Retinal pigment epithelial cell (primary cell): Measurements from ENCODE around the gene GDF11.
A peak's percentile ranks its signal among the peaks of the same experiment; 100 is the strongest.

Experiments
- DNase-seq: peaks from one replicate; pipeline ENCODE4 v3.0.0-alpha.2; 2010; ENCODE audit warnings: low read depth
- H3K4me3 ChIP-seq: 2 replicates; pipeline ENCODE4 v1.5.1; 2011; ENCODE audit warnings: mild to moderate bottlenecking, low read length, control low read depth, moderate library complexity
- TF ChIP-seq, protein P1 (sequence below): conservative IDR thresholded peaks from 2 replicates; pipeline ENCODE4 v1.5.1; 2011; ENCODE audit warnings: low read depth, low read length, control low read depth, inconsistent platforms

Gene GDF11

DNA sequence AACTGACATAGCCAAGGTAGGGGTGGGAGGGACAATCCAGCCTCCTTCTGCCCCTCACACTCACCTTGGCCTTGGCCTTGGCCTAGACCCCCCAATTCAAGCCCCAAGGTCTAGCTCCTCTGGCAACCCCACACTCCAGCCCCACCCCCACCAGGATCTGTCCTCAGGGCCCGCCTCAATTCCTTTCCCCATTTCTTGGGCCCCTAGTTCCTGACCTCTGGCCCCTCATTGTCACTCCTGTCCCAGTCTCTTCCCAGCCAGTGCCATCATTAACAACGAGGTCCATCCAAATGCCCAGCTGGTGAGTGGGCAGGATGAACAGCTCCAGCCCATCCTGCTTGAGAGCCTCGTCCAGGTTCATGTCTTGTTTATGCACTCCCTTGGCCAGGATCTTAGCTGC lies 6.8 kb upstream of the GDF11 start:
- no peak overlapping the region for H3K4me3 ChIP-seq
- no peak for DNase-seq
- TF ChIP-seq, protein P1, sequence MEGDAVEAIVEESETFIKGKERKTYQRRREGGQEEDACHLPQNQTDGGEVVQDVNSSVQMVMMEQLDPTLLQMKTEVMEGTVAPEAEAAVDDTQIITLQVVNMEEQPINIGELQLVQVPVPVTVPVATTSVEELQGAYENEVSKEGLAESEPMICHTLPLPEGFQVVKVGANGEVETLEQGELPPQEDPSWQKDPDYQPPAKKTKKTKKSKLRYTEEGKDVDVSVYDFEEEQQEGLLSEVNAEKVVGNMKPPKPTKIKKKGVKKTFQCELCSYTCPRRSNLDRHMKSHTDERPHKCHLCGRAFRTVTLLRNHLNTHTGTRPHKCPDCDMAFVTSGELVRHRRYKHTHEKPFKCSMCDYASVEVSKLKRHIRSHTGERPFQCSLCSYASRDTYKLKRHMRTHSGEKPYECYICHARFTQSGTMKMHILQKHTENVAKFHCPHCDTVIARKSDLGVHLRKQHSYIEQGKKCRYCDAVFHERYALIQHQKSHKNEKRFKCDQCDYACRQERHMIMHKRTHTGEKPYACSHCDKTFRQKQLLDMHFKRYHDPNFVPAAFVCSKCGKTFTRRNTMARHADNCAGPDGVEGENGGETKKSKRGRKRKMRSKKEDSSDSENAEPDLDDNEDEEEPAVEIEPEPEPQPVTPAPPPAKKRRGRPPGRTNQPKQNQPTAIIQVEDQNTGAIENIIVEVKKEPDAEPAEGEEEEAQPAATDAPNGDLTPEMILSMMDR = no peak

DNA sequence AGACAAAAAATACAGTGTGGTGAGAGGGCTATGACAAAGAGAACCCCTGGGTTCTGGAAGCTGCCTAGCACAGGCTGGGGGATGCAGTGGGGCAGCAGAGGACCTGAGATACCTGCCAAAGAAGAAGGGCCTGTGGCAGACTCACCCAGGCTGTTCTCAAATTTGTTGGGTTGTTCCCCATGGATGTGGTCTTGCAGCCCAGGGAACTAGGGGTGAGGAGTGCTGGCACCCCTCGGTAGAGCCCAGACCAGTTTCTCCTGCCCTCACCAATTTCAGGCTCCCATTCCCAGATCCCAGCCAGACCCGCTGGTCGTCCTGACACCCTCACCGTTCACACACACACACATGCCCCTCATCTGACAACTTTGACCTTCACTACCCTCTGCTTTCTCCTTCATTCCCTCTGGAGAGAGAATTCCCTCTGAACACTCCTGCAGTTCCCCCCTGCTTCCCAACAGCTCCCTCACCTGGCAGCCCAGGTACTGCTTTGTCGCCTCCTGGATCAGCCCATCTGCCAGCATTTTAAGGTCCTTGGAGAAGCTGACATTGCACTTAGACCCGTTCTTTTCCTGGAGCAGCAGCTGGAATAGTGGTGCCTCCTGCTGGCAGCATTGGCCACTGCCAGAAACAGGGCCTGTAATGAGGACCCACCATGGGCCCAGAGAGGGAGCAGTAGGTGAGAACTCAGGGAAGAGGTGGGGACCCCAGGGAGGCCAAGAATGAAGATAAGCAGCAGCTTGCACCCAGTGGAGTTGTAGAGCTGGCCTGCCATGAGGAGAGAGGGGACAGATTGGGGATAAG lies 5.9 kb upstream of the GDF11 start:
- DNase-seq = no peak

DNA sequence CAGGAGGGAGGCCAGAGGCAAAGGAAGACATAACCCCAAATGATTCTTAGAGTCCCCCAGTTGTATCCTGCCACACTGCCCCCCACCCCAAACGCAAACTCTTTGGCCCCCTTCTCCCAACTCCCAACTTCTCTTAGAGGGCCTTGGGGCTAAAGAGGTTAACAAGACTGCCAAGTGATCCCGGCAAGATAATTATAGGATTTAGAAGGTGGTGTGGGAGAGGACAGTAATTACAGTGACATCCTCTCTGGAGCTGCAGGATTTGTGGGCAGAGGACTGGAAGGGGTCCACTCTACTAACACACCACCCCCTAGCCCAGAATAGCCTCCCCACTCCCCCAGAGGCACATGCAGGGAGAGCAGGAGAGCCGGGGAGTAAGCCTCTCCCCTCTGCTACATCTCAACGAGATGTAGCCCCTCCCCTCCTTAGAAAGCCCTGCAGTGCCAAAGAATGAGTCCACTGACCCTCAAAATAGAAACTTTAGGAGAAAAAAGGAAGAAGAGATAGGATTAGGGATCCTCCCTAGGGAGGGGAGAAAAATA lies 5.3 kb upstream of the GDF11 start:
- TF ChIP-seq, protein P1 = no peak
- peak overlapping the region; percentile 85 for H3K4me3 ChIP-seq
- no peak for DNase-seq

More for the DNA sequence above, 5.9 kb upstream of the GDF11 start:
- TF ChIP-seq, protein P1 = peak; percentile 97
- H3K4me3 ChIP-seq = no peak overlapping the region

DNA sequence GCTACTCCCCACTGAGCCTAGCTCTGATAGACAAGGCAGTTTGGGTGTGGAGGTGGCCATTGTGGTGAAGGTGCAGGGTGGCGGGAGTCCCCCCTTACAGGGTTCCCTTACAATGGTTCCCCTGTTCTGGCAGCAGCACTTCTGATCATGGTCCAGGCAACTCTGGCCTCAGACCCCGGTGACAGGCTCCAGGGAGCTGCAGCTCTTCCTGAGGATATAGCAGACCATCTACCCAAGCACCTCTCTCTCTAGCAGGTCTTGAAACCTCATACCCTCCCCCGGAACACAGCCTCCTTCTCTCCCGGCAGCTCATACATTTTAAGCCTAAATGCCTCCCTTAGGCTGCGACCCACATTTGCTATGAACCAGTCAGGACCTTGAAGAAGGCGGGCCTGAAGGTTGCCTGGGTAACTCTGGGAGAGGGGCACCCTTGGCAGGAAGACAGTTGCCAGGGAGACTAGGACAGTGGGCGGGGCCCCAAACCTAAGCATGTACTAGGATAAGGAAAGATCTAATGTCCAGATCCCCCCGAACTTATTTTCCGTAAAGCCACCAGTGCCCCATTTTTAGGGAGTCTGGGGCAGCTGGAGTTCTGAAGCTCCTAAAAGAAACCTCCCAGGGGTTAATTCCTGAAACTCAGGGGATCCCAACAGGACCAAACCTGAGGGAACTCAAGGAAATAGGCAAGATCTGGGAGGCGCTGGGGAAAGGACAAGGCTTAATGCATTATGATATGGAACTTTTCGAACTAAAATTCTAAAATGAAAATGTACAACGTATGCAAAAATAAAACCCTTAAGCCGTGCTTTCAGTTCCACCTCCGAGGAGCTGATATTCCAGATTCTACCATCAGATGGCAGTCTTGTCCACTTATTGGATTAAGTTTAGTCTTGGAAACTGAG lies 4.5 kb upstream of the GDF11 start:
- H3K4me3 ChIP-seq = peak overlapping the region; percentile 85
- no peak for DNase-seq
- TF ChIP-seq, protein P1 = peak; percentile 74

DNA sequence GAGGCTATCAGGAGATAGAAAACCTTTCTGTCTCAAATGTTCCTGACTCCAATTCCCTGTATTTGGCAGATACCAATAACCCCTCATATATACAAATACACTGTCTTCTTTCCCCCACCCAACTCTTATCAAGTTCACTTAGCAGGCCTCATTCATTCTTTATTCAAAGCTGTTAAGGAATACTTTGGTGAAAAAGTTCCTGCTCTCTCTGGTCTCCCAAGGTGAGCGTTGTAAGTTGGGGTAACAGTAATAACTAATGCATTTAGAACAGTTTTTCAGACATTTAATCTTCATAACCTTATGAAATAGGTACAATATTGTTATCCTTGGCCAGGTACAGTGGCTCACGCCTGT lies 3.9 kb upstream of the GDF11 start:
- DNase-seq = no peak
- TF ChIP-seq, protein P1 = no peak
- H3K4me3 ChIP-seq = peak overlapping the region; percentile 85

DNA sequence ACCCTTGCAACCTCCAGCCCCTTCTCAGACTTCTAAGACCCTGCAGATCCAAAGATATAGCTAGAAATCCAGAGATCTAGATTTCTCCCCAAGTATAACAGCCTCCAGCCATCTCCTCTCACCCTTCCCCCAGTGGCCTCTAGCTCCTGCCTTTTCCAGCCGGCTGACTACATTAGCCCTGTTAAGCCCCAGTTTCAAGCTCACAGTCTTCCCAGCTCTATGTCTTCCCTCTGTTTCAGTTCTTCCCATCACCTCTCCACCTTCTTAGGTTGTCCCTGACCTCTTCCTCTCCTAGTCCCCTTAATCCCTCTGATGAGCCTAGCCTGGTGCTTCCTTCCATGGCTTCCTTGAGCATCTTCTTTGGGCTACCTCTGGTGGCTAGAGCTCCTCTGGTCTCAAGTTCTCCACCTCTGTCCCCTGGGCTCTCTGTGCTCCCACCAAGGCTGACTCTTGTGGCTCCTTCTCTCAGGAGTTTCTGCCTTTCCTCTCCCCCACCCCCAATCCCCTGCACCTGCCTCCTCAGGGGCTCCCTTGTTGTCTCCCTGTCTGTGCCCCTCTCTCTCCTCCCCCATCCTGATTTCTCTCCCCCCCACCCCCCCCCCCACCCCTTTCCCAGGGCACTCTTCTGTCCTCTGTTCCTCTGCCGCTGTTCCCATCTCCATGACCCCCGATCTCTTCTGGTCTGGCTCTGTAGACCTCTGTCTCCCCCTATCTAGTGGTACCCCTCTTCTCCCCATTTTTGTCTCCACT lies 816 bp upstream of the GDF11 start:
- no peak for DNase-seq
- TF ChIP-seq, protein P1 = no peak
- H3K4me3 ChIP-seq = peak overlapping the region; percentile 39
